Mesendoderm (in vitro differentiated cells): Measurements from ENCODE around the gene DDX17.

ENCODE experiments used
- DNase-seq: peaks from one replicate; pipeline ENCODE4 v3.0.0; 2013
- H2AK5ac ChIP-seq: 2 replicates; pipeline ENCODE4 v1.6.1; 2013; ENCODE audit warnings: low read length, inconsistent platforms
- H2BK120ac ChIP-seq: 2 replicates; pipeline ENCODE4 v1.6.1; 2013; ENCODE audit warnings: low read depth, mild to moderate bottlenecking, low read length, moderate library complexity, mixed read lengths
- H2BK15ac ChIP-seq: replicated peaks from 2 replicates; pipeline ENCODE4 v1.6.1; 2013; ENCODE audit warnings: low read depth, mild to moderate bottlenecking, moderate library complexity
- H2BK5ac ChIP-seq: 2 replicates; pipeline ENCODE4 v1.6.1; 2013; ENCODE audit warnings: low read length, inconsistent platforms
- H3K18ac ChIP-seq: 2 replicates; pipeline ENCODE4 v1.6.1; 2013; ENCODE audit warnings: mild to moderate bottlenecking, low read length, mixed read lengths
- H3K23ac ChIP-seq: one replicate; pipeline ENCODE4 v1.6.1; 2013; ENCODE audit warnings: low read length
- H3K27ac ChIP-seq: 2 replicates; pipeline ENCODE4 v1.5.1; 2013; ENCODE audit warnings: low read depth, mild to moderate bottlenecking, inconsistent platforms, low read length, moderate library complexity
- H3K27me3 ChIP-seq: 2 replicates; pipeline ENCODE4 v1.6.1; 2013; ENCODE audit warnings: low read length, control low read depth, mild to moderate bottlenecking, inconsistent platforms; ENCODE audit not compliant: insufficient read depth, poor library complexity
- H3K36me3 ChIP-seq: 2 replicates; pipeline ENCODE4 v1.6.1; 2013; ENCODE audit warnings: low read length, inconsistent platforms; ENCODE audit not compliant: control insufficient read depth, insufficient read depth
- H3K4ac ChIP-seq: one replicate; pipeline ENCODE4 v1.6.1; 2013; ENCODE audit warnings: low read depth, mild to moderate bottlenecking, low read length, moderate library complexity
- H3K4me1 ChIP-seq: 2 replicates; pipeline ENCODE4 v1.6.1; 2013; ENCODE audit warnings: low read depth, low read length, inconsistent platforms; ENCODE audit not compliant: control insufficient read depth
- H3K4me2 ChIP-seq: 2 replicates; pipeline ENCODE4 v1.6.1; 2013; ENCODE audit warnings: low read length
- H3K4me3 ChIP-seq: 2 replicates; pipeline ENCODE4 v1.5.1; 2013; ENCODE audit warnings: mild to moderate bottlenecking, low read length
- H3K56ac ChIP-seq: one replicate; pipeline ENCODE4 v1.6.1; 2013; ENCODE audit warnings: low read length
- H3K79me1 ChIP-seq: 2 replicates; pipeline ENCODE4 v1.6.1; 2013; ENCODE audit warnings: low read length, inconsistent platforms
- H3K79me2 ChIP-seq: 2 replicates; pipeline ENCODE4 v1.6.1; 2013; ENCODE audit warnings: mild to moderate bottlenecking, low read length; ENCODE audit not compliant: control insufficient read depth, insufficient read depth
- H3K9ac ChIP-seq: 2 replicates; pipeline ENCODE4 v1.6.1; 2013; ENCODE audit warnings: low read length, inconsistent platforms
- H4K5ac ChIP-seq: one replicate; pipeline ENCODE4 v1.6.1; 2013; ENCODE audit warnings: low read length
- H4K8ac ChIP-seq: one replicate; pipeline ENCODE4 v1.6.1; 2013; ENCODE audit warnings: low read depth, mild to moderate bottlenecking, control low read depth, low read length, moderate library complexity
- WGBS: extraction: QIAGEN DNeasy Blood & Tissue Kit; methylation state at CpG from one replicate; pipeline ENCODE4 v1.1.7; 2013; ENCODE audit warnings: low lambda C conversion rate, missing lambda C conversion rate; ENCODE audit not compliant: insufficient coverage; ENCODE audit errors: extremely low coverage; 5-methylcytosine and 5-hydroxymethylcytosine counted together

Gene DDX17

GRCh38 chr22:38497869-38498268 lies 8.2 kb downstream of the DDX17 start:
- Histone ChIP-seq H2BK15ac (no peak overlapping the region), H3K79me2 (peaks cover 27% of the 10 kb centered on the region), H3K4me1 (no peaks in the 10 kb centered on the region), H2AK5ac (no peak overlapping the region), H3K9ac (no peak overlapping the region), H3K27ac (no peak overlapping the region), H3K56ac (no peak overlapping the region), H4K8ac (no peak overlapping the region), H3K36me3 (peaks cover 35% of the 10 kb centered on the region), H3K4ac (no peak overlapping the region), H3K27me3 (no peaks in the 10 kb centered on the region), H4K5ac (no peak overlapping the region), H3K79me1 (peaks cover 16% of the 10 kb centered on the region), H3K23ac (no peak overlapping the region), H2BK5ac (no peak overlapping the region), H3K18ac (no peak overlapping the region), H2BK120ac (no peak overlapping the region), H3K4me2 (no peak overlapping the region), H3K4me3 (no peak overlapping the region)
- no peak for DNase-seq
- no CpG with 5 or more reads among the region's 3 CpGs for WGBS

- H3K56ac ChIP-seq, result no peak overlapping the region
- H3K27me3 ChIP-seq, result no peaks in the 10 kb centered on the region
- H3K36me3 ChIP-seq, result peaks cover 40% of the 10 kb centered on the region
- H3K18ac ChIP-seq, result no peak overlapping the region
- H3K4me3 ChIP-seq, result no peak overlapping the region
- no CpG with 5 or more reads among the region's 12 CpGs for WGBS
- H3K79me2 ChIP-seq, result peaks cover 7% of the 10 kb centered on the region
- H2AK5ac ChIP-seq, result no peak overlapping the region
- H4K8ac ChIP-seq, result no peak overlapping the region
- no peak overlapping the region for H3K4ac ChIP-seq
- H2BK5ac ChIP-seq, result no peak overlapping the region
- H2BK15ac ChIP-seq, result no peak overlapping the region
- H3K23ac ChIP-seq, result no peak overlapping the region
- H2BK120ac ChIP-seq, result no peak overlapping the region
- H3K79me1 ChIP-seq, result peaks cover 14% of the 10 kb centered on the region
- H3K27ac ChIP-seq, result no peak overlapping the region
- H4K5ac ChIP-seq, result no peak overlapping the region
- DNase-seq, result peak; percentile 51
- no peak overlapping the region for H3K4me2 ChIP-seq
- H3K4me1 ChIP-seq, result no peaks in the 10 kb centered on the region
- no peak overlapping the region for H3K9ac ChIP-seq
Measured at GRCh38 chr22:38494939-38495338, 11.2 kb downstream of the DDX17 start.

- no peak overlapping the region for H4K8ac ChIP-seq
- H3K27ac ChIP-seq, result no peak overlapping the region
- no peak overlapping the region for H4K5ac ChIP-seq
- no peak overlapping the region for H2AK5ac ChIP-seq
- no peak overlapping the region for H3K23ac ChIP-seq
- no peak overlapping the region for H3K4ac ChIP-seq
- no peak for DNase-seq
- H2BK5ac ChIP-seq, result no peak overlapping the region
- no peak overlapping the region for H2BK120ac ChIP-seq
- peaks cover 7% of the 10 kb centered on the region for H3K79me2 ChIP-seq
- WGBS, result no CpG with 5 or more reads among the region's 2 CpGs
- H2BK15ac ChIP-seq, result no peak overlapping the region
- no peak overlapping the region for H3K4me2 ChIP-seq
- H3K79me1 ChIP-seq, result peaks cover 16% of the 10 kb centered on the region
- H3K4me1 ChIP-seq, result no peaks in the 10 kb centered on the region
- no peak overlapping the region for H3K18ac ChIP-seq
- no peak overlapping the region for H3K56ac ChIP-seq
- H3K36me3 ChIP-seq, result peaks cover 43% of the 10 kb centered on the region
- H3K9ac ChIP-seq, result no peak overlapping the region
- no peaks in the 10 kb centered on the region for H3K27me3 ChIP-seq
- no peak overlapping the region for H3K4me3 ChIP-seq
Measured at GRCh38 chr22:38494498-38494897, 11.6 kb downstream of the DDX17 start.

GRCh38 chr22:38491707-38492348 lies 14.3 kb downstream of the DDX17 start:
- no peak overlapping the region for H3K23ac ChIP-seq
- no peak overlapping the region for H3K18ac ChIP-seq
- WGBS, result no CpG with 5 or more reads among the region's 5 CpGs
- H3K9ac ChIP-seq, result no peak overlapping the region
- no peak overlapping the region for H3K56ac ChIP-seq
- DNase-seq, result no peak
- H2BK15ac ChIP-seq, result no peak overlapping the region
- H3K4me1 ChIP-seq, result no peaks in the 10 kb centered on the region
- no peak overlapping the region for H2BK5ac ChIP-seq
- H3K36me3 ChIP-seq, result peaks cover 41% of the 10 kb centered on the region
- peaks cover 2% of the 10 kb centered on the region for H3K79me2 ChIP-seq
- H3K79me1 ChIP-seq, result peaks cover 19% of the 10 kb centered on the region
- no peaks in the 10 kb centered on the region for H3K27me3 ChIP-seq
- no peak overlapping the region for H2AK5ac ChIP-seq
- no peak overlapping the region for H3K4ac ChIP-seq
- no peak overlapping the region for H3K27ac ChIP-seq
- H4K8ac ChIP-seq, result no peak overlapping the region
- H3K4me3 ChIP-seq, result no peak overlapping the region
- no peak overlapping the region for H3K4me2 ChIP-seq
- no peak overlapping the region for H4K5ac ChIP-seq
- no peak overlapping the region for H2BK120ac ChIP-seq

GRCh38 chr22:38490915-38491314 lies 15.2 kb downstream of the DDX17 start:
- H3K4me1 ChIP-seq, result no peaks in the 10 kb centered on the region
- H3K4me2 ChIP-seq, result no peak overlapping the region
- no peak overlapping the region for H3K18ac ChIP-seq
- no peak overlapping the region for H2BK5ac ChIP-seq
- H3K36me3 ChIP-seq, result peaks cover 41% of the 10 kb centered on the region
- H3K79me1 ChIP-seq, result peaks cover 19% of the 10 kb centered on the region
- no peak overlapping the region for H4K8ac ChIP-seq
- no peak for DNase-seq
- H3K27ac ChIP-seq, result no peak overlapping the region
- no peak overlapping the region for H3K56ac ChIP-seq
- no peak overlapping the region for H3K9ac ChIP-seq
- H3K4ac ChIP-seq, result no peak overlapping the region
- H3K23ac ChIP-seq, result no peak overlapping the region
- H3K4me3 ChIP-seq, result no peak overlapping the region
- peaks cover 2% of the 10 kb centered on the region for H3K79me2 ChIP-seq
- no peak overlapping the region for H4K5ac ChIP-seq
- no peak overlapping the region for H2AK5ac ChIP-seq
- no peaks in the 10 kb centered on the region for H3K27me3 ChIP-seq
- H2BK15ac ChIP-seq, result no peak overlapping the region
- WGBS, result no CpG with 5 or more reads among the region's 1 CpG
- H2BK120ac ChIP-seq, result no peak overlapping the region

GRCh38 chr22:38490475-38490874 lies 15.6 kb downstream of the DDX17 start:
- no peak overlapping the region for H3K23ac ChIP-seq
- no peak overlapping the region for H2BK15ac ChIP-seq
- no peak overlapping the region for H3K56ac ChIP-seq
- H3K79me1 ChIP-seq, result peaks cover 20% of the 10 kb centered on the region
- no peak overlapping the region for H3K4me3 ChIP-seq
- H3K27me3 ChIP-seq, result no peaks in the 10 kb centered on the region
- no peak overlapping the region for H4K5ac ChIP-seq
- no peak for DNase-seq
- H3K9ac ChIP-seq, result no peak overlapping the region
- H3K36me3 ChIP-seq, result peaks cover 44% of the 10 kb centered on the region
- H2AK5ac ChIP-seq, result no peak overlapping the region
- no peak overlapping the region for H3K4ac ChIP-seq
- H3K27ac ChIP-seq, result no peak overlapping the region
- no peak overlapping the region for H2BK5ac ChIP-seq
- H3K79me2 ChIP-seq, result peaks cover 2% of the 10 kb centered on the region
- H2BK120ac ChIP-seq, result no peak overlapping the region
- no peaks in the 10 kb centered on the region for H3K4me1 ChIP-seq
- no CpG with 5 or more reads among the region's 2 CpGs for WGBS
- no peak overlapping the region for H4K8ac ChIP-seq
- H3K4me2 ChIP-seq, result no peak overlapping the region
- H3K18ac ChIP-seq, result no peak overlapping the region
